ENCODE results near the gene KCNK7.

DNA sequence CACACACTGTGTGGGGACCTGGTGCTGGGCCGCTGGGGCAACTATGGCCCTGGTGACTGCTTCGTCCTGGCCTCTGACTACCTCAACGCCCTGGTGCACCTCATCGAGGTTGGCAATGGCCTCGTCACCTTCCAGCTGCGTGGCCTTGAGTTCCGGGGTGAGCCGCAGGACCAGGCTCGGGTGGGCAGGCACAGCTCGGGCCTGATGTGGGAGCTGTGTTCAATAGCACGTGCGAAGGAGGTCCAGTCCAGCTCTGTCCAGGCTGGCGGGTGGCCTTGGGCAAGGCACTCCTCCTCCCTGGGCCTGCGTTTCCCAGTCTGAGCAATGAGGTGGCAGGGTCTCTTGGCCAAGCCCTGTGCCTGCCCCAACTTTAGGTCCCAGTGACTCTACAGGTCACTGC, 34.0 kb upstream of the KCNK7 start:
- TF ChIP-seq, protein P1, sequence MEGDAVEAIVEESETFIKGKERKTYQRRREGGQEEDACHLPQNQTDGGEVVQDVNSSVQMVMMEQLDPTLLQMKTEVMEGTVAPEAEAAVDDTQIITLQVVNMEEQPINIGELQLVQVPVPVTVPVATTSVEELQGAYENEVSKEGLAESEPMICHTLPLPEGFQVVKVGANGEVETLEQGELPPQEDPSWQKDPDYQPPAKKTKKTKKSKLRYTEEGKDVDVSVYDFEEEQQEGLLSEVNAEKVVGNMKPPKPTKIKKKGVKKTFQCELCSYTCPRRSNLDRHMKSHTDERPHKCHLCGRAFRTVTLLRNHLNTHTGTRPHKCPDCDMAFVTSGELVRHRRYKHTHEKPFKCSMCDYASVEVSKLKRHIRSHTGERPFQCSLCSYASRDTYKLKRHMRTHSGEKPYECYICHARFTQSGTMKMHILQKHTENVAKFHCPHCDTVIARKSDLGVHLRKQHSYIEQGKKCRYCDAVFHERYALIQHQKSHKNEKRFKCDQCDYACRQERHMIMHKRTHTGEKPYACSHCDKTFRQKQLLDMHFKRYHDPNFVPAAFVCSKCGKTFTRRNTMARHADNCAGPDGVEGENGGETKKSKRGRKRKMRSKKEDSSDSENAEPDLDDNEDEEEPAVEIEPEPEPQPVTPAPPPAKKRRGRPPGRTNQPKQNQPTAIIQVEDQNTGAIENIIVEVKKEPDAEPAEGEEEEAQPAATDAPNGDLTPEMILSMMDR (conservative IDR thresholded peaks at IDR 0.05 in 1 of 2, IDR thresholded peaks at IDR 0.05 in 1 of 2; ENCODE audit: extremely low read depth in 1 of 2, insufficient read depth in 1 of 2, low read depth in 1 of 2, low read length in 2 of 2) = no peak
- TF ChIP-seq EZH2 (IDR thresholded peaks at IDR 0.05; ENCODE audit: borderline replicate concordance, low read length) = no peak

All from mammary epithelial cell (primary cell).